Spleen (tissue), 7 donors: Measurements from ENCODE around the gene COL27A1.

Experiments
- POLR2AphosphoS5 ChIP-seq, 3 donors: sonication (generic); formaldehyde crosslinking; IDR thresholded peaks; one replicate each; pipeline ENCODE4 v1.5.1; 2017; ENCODE audit warnings: antibody characterized with exemption in 3 of 3
- TF ChIP-seq, protein P1 (sequence below), 11 experiments: fragments of 200-600 bp in 7 of 11; fragments of 450-650 bp in 4 of 11; sonication (generic) in 4 of 11; IDR thresholded peaks in 8 of 11; conservative IDR thresholded peaks in 3 of 11; 1 replicate in 7 of 11; 2 replicates in 4 of 11; pipeline versions ENCODE4 v1.4.0 to v1.8.0; 2016 to 2021; ENCODE audit warnings: antibody characterized with exemption in 11 of 11, inconsistent platforms in 4 of 11, mild to moderate bottlenecking in 1 of 11
- donor health status: DM: no; HTN: no; CAD: no; lungs with moderate emphysema.
- donor health status: DM: no; HTN: no; CAD: no.
- donor health status: DM: no; HTN: no; CAD: no.

DNA sequence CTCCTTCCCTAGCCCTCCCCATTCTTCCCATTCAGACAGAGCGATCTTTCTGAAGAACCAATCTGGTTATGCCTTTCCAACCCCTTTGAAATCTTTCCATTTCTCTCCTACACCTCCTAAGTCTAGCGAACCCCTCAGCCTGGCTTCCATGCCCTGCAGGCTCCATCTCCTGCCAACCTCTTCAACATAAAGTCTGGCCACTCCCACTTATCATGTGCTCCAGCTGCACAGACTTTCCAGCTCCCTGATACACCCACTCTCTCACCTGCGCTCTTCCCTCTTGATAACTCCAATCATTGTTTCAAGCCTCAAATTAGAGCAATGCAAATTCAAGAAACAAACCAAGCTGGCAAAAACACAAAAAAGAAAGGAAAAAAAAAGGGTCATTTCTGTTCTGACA lies 163.8 kb downstream of the COL27A1 start:
- TF ChIP-seq, protein P1, sequence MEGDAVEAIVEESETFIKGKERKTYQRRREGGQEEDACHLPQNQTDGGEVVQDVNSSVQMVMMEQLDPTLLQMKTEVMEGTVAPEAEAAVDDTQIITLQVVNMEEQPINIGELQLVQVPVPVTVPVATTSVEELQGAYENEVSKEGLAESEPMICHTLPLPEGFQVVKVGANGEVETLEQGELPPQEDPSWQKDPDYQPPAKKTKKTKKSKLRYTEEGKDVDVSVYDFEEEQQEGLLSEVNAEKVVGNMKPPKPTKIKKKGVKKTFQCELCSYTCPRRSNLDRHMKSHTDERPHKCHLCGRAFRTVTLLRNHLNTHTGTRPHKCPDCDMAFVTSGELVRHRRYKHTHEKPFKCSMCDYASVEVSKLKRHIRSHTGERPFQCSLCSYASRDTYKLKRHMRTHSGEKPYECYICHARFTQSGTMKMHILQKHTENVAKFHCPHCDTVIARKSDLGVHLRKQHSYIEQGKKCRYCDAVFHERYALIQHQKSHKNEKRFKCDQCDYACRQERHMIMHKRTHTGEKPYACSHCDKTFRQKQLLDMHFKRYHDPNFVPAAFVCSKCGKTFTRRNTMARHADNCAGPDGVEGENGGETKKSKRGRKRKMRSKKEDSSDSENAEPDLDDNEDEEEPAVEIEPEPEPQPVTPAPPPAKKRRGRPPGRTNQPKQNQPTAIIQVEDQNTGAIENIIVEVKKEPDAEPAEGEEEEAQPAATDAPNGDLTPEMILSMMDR (IDR thresholded peaks at IDR 0.05 in 8 of 11, conservative IDR thresholded peaks at IDR 0.05 in 3 of 11) = no peak
- TF ChIP-seq POLR2AphosphoS5 (IDR thresholded peaks at IDR 0.05) = no peak
